Endothelial cell of umbilical vein (primary cell): ENCODE results near the gene ASPSCR1. TPM values are rescaled to one million over a fixed set of nuclear protein-coding genes. Genes with fewer than 3 reads are reported as not detected.

Source experiments
- BruUV-seq: library from RNA; stranded (reverse); fragments of 400-500 nt; replicated peaks from 2 replicates; lab custom pipeline; 2021; lab: Mats Ljungman, UMichigan
- CTCF ChIA-PET: fragments of 300-600, 350-600 bp; sonication (Branson Sonifier 250); formaldehyde crosslinking; loops from one replicate; lab custom pipeline; 2021; ENCODE audit warnings: antibody characterized with exemption, inconsistent platforms; lab: Charles Lee
- POLR2A ChIA-PET: fragments of 300-600, 350-600 bp; sonication (Branson Sonifier 250); formaldehyde crosslinking; loops from one replicate; lab custom pipeline; 2021; ENCODE audit warnings: antibody characterized with exemption, inconsistent platforms; lab: Charles Lee
- DNase-seq: peaks from one replicate; pipeline ENCODE4 v3.0.0-alpha.2; 2011; ENCODE audit warnings: low read depth, low spot score
- FAIRE-seq: peaks from 2 replicates; lab custom pipeline; 2011; peaks lifted over from hg19 to GRCh38; lab: Jason Lieb, UNC
- H2AFZ ChIP-seq: 2 replicates; pipeline ENCODE4 v1.6.0; 2012; ENCODE audit warnings: low read depth, low read length, control low read depth, inconsistent platforms
- H3K27ac ChIP-seq: 2 replicates; pipeline ENCODE4 v1.5.1; 2011; ENCODE audit warnings: low read depth, mild to moderate bottlenecking, control low read depth, low read length, moderate library complexity; ENCODE audit not compliant: insufficient read depth
- H3K27me3 ChIP-seq, 2 experiments: 2 replicates each; pipeline versions ENCODE4 v1.6.0 to v1.6.1; 2011; ENCODE audit warnings: low read length in 2 of 2, mixed read lengths in 1 of 2; ENCODE audit not compliant: control insufficient read depth in 2 of 2, insufficient read depth in 2 of 2
- H3K36me3 ChIP-seq, 2 experiments: 2 replicates in 1 of 2; 3 replicates in 1 of 2; pipeline ENCODE4 v1.5.1; 2011; ENCODE audit warnings: low read length in 2 of 2, mild to moderate bottlenecking in 1 of 2, moderate library complexity in 1 of 2; ENCODE audit not compliant: control insufficient read depth in 2 of 2, insufficient read depth in 2 of 2; ENCODE audit errors: extremely low read depth in 1 of 2
- H3K4me1 ChIP-seq: 3 replicates; pipeline ENCODE4 v1.5.1; 2011; ENCODE audit warnings: mild to moderate bottlenecking, low read length; ENCODE audit not compliant: control insufficient read depth, insufficient read depth; ENCODE audit errors: extremely low read depth
- H3K4me2 ChIP-seq: 2 replicates; pipeline ENCODE4 v1.6.1; 2011; ENCODE audit warnings: low read length, control low read depth, mixed read lengths; ENCODE audit not compliant: insufficient read depth
- H3K4me3 ChIP-seq, 3 experiments: fragments of 200-600 bp in 1 of 3; sonication (generic), shearing (Covaris generic) in 1 of 3; replicated peaks in 1 of 3; 2 replicates each; pipeline ENCODE4 v1.5.1; 2011 to 2016; ENCODE audit warnings: control low read depth in 3 of 3, low read length in 3 of 3, mild to moderate bottlenecking in 2 of 3, inconsistent platforms in 1 of 3, low read depth in 1 of 3, moderate library complexity in 1 of 3; ENCODE audit not compliant: insufficient read depth in 1 of 3
- H3K79me2 ChIP-seq: 2 replicates; pipeline ENCODE4 v1.6.0; 2012; ENCODE audit warnings: low read length, inconsistent platforms; ENCODE audit not compliant: control insufficient read depth, insufficient read depth
- H3K9ac ChIP-seq: replicated peaks from 2 replicates; pipeline ENCODE3; 2011; ENCODE audit warnings: low read length, control low read depth; ENCODE audit not compliant: insufficient read depth; ENCODE audit errors: extremely low read depth
- H3K9me1 ChIP-seq: replicated peaks from 3 replicates; pipeline ENCODE4 v1.6.0; 2011; ENCODE audit warnings: mild to moderate bottlenecking, low read length; ENCODE audit not compliant: control insufficient read depth, insufficient read depth; ENCODE audit errors: extremely low read depth
- H3K9me3 ChIP-seq: replicated peaks from 2 replicates; pipeline ENCODE4 v1.5.1; 2012; ENCODE audit warnings: low read length, inconsistent platforms; ENCODE audit not compliant: control insufficient read depth, insufficient read depth
- H4K20me1 ChIP-seq: replicated peaks from 2 replicates; pipeline ENCODE3; 2011; ENCODE audit warnings: mild to moderate bottlenecking, low read length; ENCODE audit not compliant: control insufficient read depth, insufficient read depth; ENCODE audit errors: extremely low read depth
- CTCF ChIP-seq, 2 donors: IDR thresholded peaks; 1 replicate in 1 of 2; 2 replicates in 1 of 2; pipeline ENCODE4 v1.5.1; 2011; ENCODE audit warnings: low read length in 2 of 2, mild to moderate bottlenecking in 2 of 2, moderate library complexity in 2 of 2, control low read depth in 1 of 2, inconsistent platforms in 1 of 2, low read depth in 1 of 2; ENCODE audit not compliant: insufficient read depth in 1 of 2; ENCODE audit errors: extremely low read depth in 1 of 2
- EZH2 ChIP-seq: IDR thresholded peaks from 2 replicates; pipeline ENCODE4 v1.6.1; 2012; ENCODE audit warnings: borderline replicate concordance, low read depth, mild to moderate bottlenecking, moderate library complexity, low read length, inconsistent platforms; ENCODE audit not compliant: severe bottlenecking
- FOS ChIP-seq: IDR thresholded peaks from 2 replicates; pipeline ENCODE4 v1.6.1; 2011; ENCODE audit warnings: mild to moderate bottlenecking, low read length, moderate library complexity, borderline replicate concordance; ENCODE audit not compliant: insufficient read depth
- GATA2 ChIP-seq: IDR thresholded peaks from 2 replicates; pipeline ENCODE4 v1.7.0; 2011; ENCODE audit warnings: low read depth, mild to moderate bottlenecking, moderate library complexity, mixed read lengths, low read length; ENCODE audit not compliant: insufficient read length, insufficient read depth
- JUN ChIP-seq: IDR thresholded peaks from 2 replicates; pipeline ENCODE4 v1.6.1; 2011; ENCODE audit warnings: borderline replicate concordance, low read depth; ENCODE audit not compliant: insufficient read length, insufficient read depth
- MAX ChIP-seq: IDR thresholded peaks from 2 replicates; pipeline ENCODE4 v1.6.1; 2011; ENCODE audit not compliant: insufficient read depth, insufficient read length
- MYC ChIP-seq: IDR thresholded peaks from one replicate; pipeline ENCODE4 v1.6.1; 2011; ENCODE audit warnings: mild to moderate bottlenecking, low read depth, low read length
- POLR2A ChIP-seq: IDR thresholded peaks from 2 replicates; pipeline ENCODE4 v1.6.1; 2012; ENCODE audit warnings: low read depth, mild to moderate bottlenecking, control low read depth, low read length
- POLR2AphosphoS5 ChIP-seq: IDR thresholded peaks from 2 replicates; pipeline ENCODE4 v1.6.1; 2012; ENCODE audit warnings: low read depth, mild to moderate bottlenecking, control low read depth, low read length, moderate library complexity; ENCODE audit not compliant: insufficient read depth
- dilution Hi-C: fragments of 300-500 bp; cut with MboI; formaldehyde crosslinking; loops from one replicate; pipeline ENCODE4 v1.15.0; 2019; ENCODE audit warnings: low sequenced_read_pairs; ENCODE audit not compliant: extremely low pct_ligation_motif_present
- intact Hi-C: fragments of 100-400 bp; cut with micrococcal nuclease; formaldehyde crosslinking; loops from one replicate; pipeline ENCODE4 v1.10.0; 2022
- polyA plus RNA-seq, 4 experiments: library from polyadenylated mRNA; depleted of rRNA in 3 of 4; stranded (reverse) in 3 of 4; unstranded in 1 of 4; fragments of >200 nt; gene quantifications; 2 replicates each; pipeline versions ENCODE4 v1.2.1 to v1.2.3, GENCODE V29; 2011 to 2012; ENCODE audit warnings: missing spikeins in 1 of 4
- total RNA-seq: library from RNA; stranded (reverse); gene quantifications from 2 replicates; pipeline ENCODE4 v1.2.3, GENCODE V29; 2021

The ASPSCR1 gene
- total and polyA plus RNA-seq, 2 donors (not counting 3 experiments of a cell fraction or from before 2014, with no cell fraction given) = 24.8 to 36.5 TPM

- Histone ChIP-seq H3K4me2 (no peak overlapping the region), H3K36me3 (peaks cover 0 to 5% of the 10 kb centered on the region in 2 experiments), H2AFZ (no peak overlapping the region), H3K27ac (no peak overlapping the region), H3K9me3 (no peaks in the 10 kb centered on the region), H3K4me3 (no peak overlapping the region), H3K9me1 (no peaks in the 10 kb centered on the region), H3K79me2 (peaks cover 8% of the 10 kb centered on the region), H3K9ac (no peak overlapping the region), H3K4me1 (peaks cover 7% of the 10 kb centered on the region), H4K20me1 (no peaks in the 10 kb centered on the region), H3K27me3 (no peaks in the 10 kb centered on the region)
- no peak for FAIRE-seq
- intact Hi-C loops (no loop called here), dilution Hi-C loops (no loop called here)
- no peak for TF ChIP-seq JUN
- no peak for TF ChIP-seq EZH2
- no peak for TF ChIP-seq MAX
- TF ChIP-seq POLR2AphosphoS5 = peak; percentile 28
- TF ChIP-seq POLR2A = peak; percentile 38
- no peak for TF ChIP-seq MYC
- TF ChIP-seq GATA2 = no peak
- TF ChIP-seq CTCF (IDR thresholded peaks at IDR 0.05; ENCODE audit: extremely low read depth in 1 of 2, insufficient read depth in 1 of 2, low read depth in 1 of 2, low read length in 2 of 2) = no peak
- TF ChIP-seq FOS = no peak
- DNase-seq = no peak
- ChIA-PET POLR2A (interaction anchor here (0.5 kb wide), 1 partner anchor 191 kb away, joined by 3 read pairs; no protein-coding TSS in a partner anchor), CTCF (interaction anchor here (1.3 kb wide), 1 partner anchor 22 kb away, joined by 3 read pairs; no protein-coding TSS in a partner anchor)
- no TSS peak for BruUV-seq
Observed at GRCh38 chr17:81933178-81933699, 44.2 kb upstream of the ASPSCR1 start.
